Renal cortical epithelial cell (primary cell): ENCODE measurements around the gene PFN3. TPM values are rescaled to one million over a fixed set of nuclear protein-coding genes. Genes with fewer than 3 reads are reported as not detected.
"Not testable (repeated sequence)": the region's sequence is repeated elsewhere in the genome, so short reads cannot be mapped to it uniquely, and the experiment has no call there.

Experiments
- DNase-seq: peaks from one replicate; pipeline ENCODE4 v3.0.0-alpha.2; 2011; ENCODE audit warnings: low read depth
- total RNA-seq: library from RNA; depleted of rRNA; stranded (reverse); fragments of >200 nt; gene quantifications from 2 replicates; pipeline ENCODE4 v1.2.3, GENCODE V29; 2014

Gene PFN3
- total RNA-seq, 1 donor from 2014 or later: not detected

DNA sequence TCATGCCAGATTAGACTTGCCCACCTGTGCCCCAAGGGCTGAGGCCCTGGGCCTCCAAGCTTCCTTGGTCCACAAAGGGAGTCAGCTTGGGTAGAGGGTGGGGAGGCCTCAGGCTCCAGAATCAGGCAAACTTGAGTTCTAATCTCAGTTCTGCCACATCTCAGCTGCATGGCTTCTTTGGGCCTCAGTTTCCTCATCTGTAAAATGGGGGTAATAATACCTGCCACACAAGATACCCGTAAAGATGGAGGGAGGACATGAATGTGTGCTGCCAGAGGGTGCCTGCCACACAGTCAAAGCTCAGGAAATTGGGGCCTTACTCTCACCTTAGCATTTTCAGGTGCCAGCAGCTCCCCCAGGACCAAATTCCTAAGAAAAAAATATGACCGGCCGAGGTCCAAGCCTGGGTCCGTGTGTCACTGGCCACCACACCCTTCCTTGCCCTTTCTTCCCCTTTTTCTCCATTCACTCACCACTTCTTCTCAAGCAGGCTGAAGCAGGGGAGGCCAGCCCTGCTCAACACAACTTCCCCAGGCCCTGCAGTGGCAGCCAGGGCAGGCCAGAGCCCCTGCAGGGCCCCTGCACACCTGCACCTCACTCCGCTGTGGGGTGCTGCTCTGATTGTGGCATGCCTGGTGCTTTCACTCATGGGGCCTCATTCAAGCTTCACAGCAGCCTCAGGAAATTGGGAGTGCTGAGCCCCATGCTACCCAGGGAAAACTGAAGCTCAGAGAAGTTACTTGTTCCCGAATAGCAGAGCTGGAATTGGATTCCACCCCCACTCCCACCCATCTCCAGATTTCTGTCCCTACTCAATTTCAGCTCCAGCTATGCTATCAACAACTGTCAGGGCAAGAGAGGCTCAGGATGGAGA, 38.8 kb downstream of the PFN3 start:
- DNase-seq: no peak

DNA sequence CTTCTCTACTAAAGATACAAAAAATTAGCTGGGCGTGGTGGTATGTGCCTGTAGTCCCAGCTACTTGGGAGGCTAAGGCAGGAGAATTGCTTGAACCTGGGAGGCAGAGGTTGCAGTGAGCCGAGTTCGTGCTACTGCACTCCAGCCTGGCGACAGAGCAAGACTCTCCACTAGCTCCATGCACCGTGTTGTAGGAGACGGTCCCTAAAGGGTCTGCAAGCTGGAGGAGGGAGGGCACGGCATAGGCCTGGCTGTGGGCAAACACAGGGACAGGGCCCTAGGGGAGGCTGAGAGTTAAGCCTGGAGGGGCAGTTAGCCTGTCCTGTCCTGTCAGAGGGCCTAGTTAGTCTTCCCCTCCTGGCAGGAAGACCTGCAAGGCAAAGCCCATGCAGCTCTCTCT, 39.7 kb downstream of the PFN3 start:
- not testable (repeated sequence) for DNase-seq

DNA sequence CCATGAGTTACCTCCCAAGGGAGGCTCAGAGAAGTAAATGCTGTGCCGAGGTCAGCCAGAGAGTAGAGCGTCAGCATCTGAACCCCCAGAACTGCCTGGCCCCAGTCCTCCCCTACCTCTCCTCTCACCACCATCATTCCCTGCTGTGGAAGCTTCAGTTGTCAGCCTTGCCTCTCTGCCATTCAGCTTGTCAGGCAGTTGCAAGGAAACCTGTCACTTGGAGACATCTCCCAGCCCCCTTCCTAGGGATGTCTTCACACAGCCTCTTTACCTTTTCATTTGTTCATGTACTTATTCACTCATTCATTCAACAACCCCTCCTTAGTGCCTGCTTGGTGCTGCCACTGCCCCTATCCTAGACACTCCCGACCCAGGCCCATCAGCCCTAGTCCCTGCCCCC, 40.6 kb downstream of the PFN3 start:
- DNase-seq: no peak

DNA sequence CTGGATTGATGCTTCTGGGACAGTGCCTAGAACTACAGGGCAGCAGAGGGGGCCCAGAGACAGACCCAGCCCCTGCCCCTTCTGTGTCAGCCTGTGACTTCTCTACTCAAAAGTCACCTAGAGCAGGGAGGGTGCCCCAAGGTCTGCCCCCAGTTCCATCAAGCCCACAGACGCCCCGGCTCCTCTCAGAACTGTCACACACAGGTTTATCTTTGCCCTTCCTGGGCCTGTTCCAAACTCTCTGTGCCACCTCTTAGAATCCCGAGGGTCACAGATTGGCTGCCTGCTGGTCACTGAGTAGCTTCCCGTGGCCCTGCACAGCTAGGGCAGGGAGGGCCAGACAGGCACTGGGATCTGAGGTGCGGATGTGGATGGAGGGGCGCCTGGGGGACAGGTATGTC, 41.0 kb downstream of the PFN3 start:
- no peak for DNase-seq

DNA sequence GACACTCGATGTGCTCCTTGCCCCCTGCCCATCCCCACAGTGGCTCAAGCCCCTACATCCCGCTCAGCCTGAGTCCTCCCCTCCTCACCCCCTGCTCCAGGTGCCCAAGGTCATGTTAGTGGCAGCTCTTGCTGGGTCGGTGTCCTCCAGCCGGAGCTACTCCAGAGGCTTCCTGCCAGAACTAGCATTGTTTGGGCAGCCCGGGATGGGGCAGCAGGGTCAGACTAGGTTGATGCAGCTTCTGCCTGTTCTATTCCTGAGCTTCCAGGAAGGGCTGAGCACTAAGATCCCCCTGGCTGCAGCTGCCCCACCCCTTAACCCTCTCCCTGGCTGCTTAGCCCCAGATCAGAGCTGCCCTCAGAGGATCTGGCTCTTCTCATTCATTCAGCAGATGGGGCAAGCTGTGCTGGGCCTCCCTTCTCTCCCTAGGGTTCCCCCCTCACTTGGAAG, 42.1 kb downstream of the PFN3 start:
- no peak for DNase-seq

DNA sequence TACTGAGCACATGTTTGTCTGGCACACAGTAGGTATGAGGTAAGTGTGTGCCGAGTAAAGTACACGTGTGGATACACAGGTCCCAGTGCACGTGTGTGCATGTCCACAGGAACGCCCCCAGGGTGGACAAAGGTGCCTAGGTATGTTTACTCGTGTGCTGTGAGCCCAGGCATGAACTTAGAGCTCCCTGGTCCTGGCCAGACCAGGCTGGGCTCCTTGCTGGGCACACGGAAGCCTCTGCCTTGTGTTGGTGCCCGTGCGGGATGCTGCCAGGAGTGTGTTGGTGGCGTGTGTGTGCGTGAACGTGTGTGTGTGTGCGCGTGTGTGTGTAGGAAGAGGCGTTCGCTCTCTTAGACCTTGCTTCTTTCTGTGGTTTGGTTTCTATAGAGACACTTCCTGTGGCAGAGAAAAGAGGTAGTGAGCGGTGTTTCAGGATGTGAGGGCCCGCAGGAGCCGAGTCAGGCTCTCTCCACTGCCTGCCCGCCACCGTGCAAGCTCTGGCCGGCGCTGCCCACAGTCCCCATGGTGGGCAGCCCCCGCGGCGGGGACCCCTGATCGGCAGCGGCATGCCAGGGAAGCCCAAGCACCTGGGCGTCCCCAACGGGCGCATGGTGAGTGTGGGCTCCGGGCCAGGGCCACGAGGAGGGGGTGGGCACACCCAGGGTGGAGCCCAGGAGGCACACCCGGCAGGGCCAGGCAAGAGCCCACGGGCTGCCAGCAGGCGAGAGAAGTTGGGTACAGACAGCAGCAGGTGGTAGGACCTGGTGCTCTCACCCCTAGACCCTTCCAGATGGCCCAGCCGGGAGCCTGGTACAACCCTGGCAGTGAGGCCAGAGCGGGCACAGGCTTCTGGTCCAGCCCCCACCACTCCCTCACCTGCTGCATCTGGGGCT, 42.8 kb downstream of the PFN3 start, which contains the start of gene RGS14:
Gene RGS14, plus strand, starts transcription at position 466 of the 893 bp plus-strand sequence. Its CDS starts 101 bp downstream, at position 567.
- DNase-seq: no peak

DNA sequence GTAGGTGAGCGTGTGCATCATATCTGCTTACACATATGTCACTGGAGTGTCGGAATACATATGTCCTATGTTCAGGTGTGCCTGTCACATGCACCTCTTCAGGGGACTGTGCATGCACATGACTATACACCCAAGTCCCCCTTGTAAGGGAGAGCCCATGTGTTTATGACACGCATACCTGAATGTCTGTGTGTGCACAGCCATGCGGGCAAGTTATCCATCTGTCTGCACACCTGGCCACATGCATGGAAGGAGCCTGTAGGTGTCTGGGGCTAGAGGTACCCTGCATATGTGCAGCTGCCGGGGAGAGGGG, 43.4 kb downstream of the PFN3 start:
- DNase-seq: no peak

DNA sequence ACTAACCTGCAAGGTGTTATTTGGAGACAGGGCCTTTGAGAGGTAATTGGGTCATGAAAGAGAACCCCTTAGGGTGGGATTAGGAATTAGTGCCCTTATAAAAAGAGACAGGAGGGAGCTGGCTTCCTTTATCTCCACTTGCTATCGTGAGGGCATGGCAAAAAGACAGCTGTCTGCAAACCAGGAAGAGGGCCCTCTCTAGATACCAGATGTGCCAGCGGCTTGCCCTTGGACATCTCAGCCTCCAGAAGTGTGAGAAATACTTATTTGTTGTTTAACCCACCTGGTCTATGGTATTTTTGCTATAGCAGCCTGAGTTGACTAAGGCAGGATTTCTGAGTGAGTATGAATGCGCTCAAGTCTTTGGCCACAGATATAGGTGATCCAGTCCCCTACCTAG, 43.7 kb downstream of the PFN3 start:
- no peak for DNase-seq

DNA sequence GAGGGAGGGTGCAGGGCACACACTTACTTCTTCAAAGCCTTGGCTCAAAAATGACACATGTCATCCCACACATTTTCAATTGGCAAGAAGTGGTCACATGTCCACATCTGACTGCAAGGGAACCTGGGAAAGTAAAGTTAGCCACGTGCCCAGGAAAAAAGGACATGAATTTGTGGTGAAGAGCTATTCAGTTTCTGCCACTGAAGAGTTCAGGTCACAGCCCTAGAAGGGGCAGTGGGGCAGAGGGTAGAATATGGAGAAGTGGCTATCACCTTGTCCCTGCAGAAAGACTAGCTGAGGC, 44.6 kb downstream of the PFN3 start:
- no peak for DNase-seq

DNA sequence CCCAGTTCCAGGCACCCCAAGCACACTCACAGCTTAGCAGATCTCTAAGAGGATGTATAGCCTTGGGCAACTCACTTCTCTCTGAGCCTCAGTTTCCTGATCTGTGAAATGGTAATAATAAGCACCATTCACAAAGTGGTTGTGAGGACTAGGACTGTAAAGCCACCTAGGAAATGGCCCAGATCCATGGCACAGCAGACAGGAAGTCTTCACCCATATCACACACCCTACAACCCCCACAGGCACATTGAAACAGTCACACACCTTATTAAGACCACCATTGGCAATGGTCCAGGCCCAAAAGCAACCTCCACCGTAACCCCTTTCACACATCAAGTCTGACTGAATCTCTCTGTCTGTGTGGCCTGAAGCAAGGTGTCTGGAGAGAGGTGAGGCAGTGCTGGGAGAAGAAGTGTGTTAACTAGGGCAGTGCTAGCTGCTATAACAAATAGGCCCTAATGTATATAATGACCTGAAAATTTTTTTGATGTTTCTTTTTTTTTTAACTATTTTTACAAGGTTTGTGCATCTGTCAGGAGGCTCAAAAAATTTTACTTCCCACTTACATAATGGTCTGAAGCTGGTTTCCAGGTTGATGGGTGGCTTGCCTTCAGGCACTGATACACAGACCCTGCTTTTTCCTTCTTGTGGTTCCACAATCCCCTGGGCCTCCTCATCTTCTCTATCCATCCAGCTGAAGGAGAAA, 45.1 kb downstream of the PFN3 start:
- DNase-seq: no peak

DNA sequence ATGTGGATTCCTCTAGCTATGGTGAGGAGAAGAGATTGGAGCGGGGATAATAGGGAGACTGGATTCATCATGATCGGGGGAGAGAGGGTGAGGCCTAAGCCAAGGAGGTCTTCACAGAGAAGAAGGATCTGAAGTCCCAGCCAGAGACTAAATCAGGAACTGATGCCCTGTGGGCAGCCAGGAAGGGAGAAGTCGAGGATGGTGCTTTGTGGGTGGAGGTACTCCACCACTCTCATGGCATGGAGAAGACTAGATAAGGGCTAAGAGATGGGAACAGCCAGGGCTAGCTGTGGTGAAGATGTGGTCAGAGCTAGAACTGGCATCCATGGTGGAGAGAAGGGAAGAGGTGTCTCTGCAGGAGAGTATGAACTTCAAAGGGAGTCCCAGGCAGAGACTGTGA, 45.8 kb downstream of the PFN3 start:
- DNase-seq: no peak

DNA sequence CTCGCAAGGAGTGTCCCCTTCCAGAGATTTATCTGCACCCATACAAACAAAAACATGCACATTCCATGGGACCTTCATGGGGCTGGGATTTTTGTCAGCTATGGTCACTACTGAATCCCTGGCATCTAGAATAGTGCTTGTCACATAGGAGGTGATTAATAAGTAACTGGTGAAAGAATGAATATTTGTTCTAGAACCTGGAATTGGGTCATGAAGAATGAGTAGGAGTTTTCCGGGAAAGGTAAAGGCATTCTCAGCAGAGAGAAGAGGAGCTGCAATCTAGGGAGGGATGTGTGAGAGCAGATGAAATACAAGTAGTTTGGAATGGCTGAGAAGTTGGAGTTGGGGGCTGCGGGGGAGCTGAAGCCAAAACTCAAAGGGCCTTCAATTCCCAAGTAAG, 46.2 kb downstream of the PFN3 start:
- no peak for DNase-seq

DNA sequence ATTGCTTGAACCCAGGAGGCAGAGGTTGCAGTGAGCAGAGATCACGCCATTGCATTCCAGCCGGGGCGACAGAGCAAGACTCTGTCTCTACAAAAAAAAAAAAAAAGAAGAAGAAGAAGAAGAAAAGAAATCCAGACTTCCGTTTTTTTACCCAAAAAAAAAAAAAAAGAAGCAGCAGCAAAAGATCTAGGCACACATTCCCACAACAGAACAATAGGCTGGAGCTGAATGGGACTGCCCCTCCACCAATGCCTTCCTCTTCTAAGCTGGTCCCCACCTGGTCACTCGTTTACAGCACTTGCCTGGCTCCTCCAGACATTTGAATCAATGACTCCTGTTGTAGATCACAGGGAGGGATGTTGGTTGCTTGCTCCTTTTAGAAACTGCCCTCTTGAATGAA, 47.4 kb downstream of the PFN3 start:
- DNase-seq: no peak

DNA sequence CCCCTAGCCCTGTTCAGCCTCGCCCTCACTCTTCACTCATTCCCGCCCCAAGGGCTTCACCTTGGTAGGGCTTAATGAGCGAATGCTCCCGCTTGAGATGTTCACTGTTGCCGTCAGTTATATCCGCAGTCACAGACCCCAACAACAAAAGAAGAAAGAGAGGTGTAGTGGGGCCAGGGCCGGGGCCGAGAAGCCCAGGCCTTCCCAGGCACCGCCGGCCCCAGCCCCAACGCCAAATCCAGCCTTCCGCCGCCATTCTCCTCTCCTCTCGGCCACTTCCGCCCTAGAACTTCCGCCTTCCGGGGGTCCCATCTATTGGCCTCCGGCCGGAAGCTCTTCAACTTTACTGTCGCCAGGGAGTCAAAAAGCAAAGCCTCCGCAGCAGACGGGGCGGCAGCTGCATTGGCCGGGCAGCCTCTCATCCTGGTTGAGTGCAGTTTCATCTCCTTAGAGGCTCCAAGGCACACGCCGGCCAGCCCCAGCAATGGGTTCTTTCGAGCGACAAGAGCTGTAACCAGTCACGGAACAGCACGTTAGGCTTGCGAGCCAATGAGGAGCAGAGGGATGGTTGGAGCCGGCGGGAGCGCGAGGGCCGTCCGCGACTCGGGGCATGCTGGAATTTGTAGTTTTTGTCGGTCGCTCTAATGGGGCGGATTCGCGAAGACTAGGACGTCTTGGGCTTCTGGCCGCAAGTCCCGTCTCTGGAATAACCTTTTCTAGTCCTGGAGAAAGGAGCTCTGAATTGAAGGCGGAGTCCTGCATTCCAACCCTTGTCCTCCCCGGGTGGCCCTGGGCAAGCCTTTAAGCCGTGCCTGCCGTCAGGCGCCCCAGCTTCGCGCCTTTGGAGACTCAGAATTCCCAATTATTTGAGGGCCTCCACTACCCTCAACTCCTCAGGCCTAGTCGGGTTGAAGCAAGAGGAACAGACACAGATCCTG, 48.8 kb downstream of the PFN3 start, which contains the start of gene LMAN2:
Gene LMAN2, minus strand, starts transcription at position 277 of the 938 bp plus-strand sequence. Its CDS starts 21 bp downstream, at position 256.
- DNase-seq: peak; percentile 87

DNA sequence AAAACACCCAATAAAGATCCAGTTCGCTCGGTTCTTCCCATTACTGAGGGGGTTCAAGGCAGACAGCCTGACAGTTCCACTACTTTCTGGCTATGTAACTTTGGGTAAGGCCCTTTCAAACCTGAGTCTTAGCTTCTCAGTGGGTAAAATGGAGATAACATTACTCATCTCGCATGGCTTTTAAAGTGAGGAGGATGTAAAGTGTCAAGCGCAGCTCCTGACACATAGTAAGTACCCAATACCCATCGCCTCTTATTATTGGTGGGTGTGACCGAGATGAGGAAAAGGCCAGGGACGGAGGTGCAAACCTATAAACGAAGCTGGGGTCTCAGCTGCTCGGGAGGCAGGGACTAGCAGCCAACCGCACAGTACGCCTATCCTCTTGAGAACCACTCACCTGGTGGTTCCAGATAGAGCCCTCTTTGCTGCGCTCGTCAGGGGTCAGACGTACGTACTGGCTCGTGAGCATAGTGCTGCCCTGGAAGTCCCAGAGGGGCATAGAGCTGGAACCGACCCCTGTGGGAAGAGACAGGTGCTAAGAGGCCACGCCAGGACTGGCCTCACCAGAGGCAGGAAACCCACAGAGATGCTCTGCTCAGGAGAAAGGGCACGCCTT, 49.6 kb downstream of the PFN3 start:
- DNase-seq: no peak

Other genes starting within 250 kb of the PFN3 start
- gene RAB24, start 96.9 kb downstream of the PFN3 start, total RNA-seq: 13.5 and 23.0 TPM in 2 replicates
- 52.0 and 115 TPM in 2 replicates for gene PRELID1, start 96.9 kb downstream of the PFN3 start, total RNA-seq
- 1.4 and 3.6 TPM in 2 replicates for gene MXD3, start 88.8 kb downstream of the PFN3 start, total RNA-seq
- gene LMAN2, start 49.0 kb downstream of the PFN3 start, total RNA-seq: 242 and 337 TPM in 2 replicates
- 11.1 and 30.2 TPM in 2 replicates for gene RGS14, start 42.7 kb downstream of the PFN3 start, total RNA-seq
- 0.05 TPM in 1 of 2 replicates, not detected in the other for gene SLC34A1, start 16.2 kb downstream of the PFN3 start, total RNA-seq
- gene F12, start 8.9 kb upstream of the PFN3 start, total RNA-seq: 3.1 and 5.9 TPM in 2 replicates
- 21.3 and 31.1 TPM in 2 replicates for gene GRK6, start 26.0 kb upstream of the PFN3 start, total RNA-seq
- gene PRR7, start 46.2 kb upstream of the PFN3 start, total RNA-seq: 9.4 and 11.0 TPM in 2 replicates
- gene DBN1, start 73.0 kb upstream of the PFN3 start, total RNA-seq: 191 and 241 TPM in 2 replicates
- gene PDLIM7, start 96.9 kb upstream of the PFN3 start, total RNA-seq: 103 and 161 TPM in 2 replicates
- 0.17 and 13.6 TPM in 2 replicates for gene DOK3, start 109.2 kb upstream of the PFN3 start, total RNA-seq
- gene DDX41, start 116.3 kb upstream of the PFN3 start, total RNA-seq: 74.0 and 141 TPM in 2 replicates
- gene FAM193B, start 153.9 kb upstream of the PFN3 start, total RNA-seq: 7.3 and 25.4 TPM in 2 replicates
- gene TMED9, start 191.5 kb upstream of the PFN3 start, total RNA-seq: 168 and 181 TPM in 2 replicates
- gene B4GALT7, start 199.5 kb upstream of the PFN3 start, total RNA-seq: 31.6 and 36.2 TPM in 2 replicates